WTC11 (cell line): ENCODE measurements around the gene RWDD1.

ENCODE experiments used
- ATF1 ChIP-seq: sonication (generic); formaldehyde crosslinking; IDR thresholded peaks from 2 replicates; pipeline ENCODE4 v1.8.1; 2023; ENCODE audit warnings: mild to moderate bottlenecking, moderate library complexity, missing genetic modification reagents
- ELF4 ChIP-seq: sonication (generic); formaldehyde crosslinking; IDR thresholded peaks from 2 replicates; pipeline ENCODE4 v1.8.1; 2022; ENCODE audit warnings: low read depth, mild to moderate bottlenecking, moderate library complexity, missing genetic modification reagents
- JUN ChIP-seq: sonication (generic); formaldehyde crosslinking; IDR thresholded peaks from 2 replicates; pipeline ENCODE4 v1.8.0; 2023; ENCODE audit warnings: mild to moderate bottlenecking, missing genetic modification reagents
- NFYB ChIP-seq: sonication (generic); formaldehyde crosslinking; conservative IDR thresholded peaks from 2 replicates; pipeline ENCODE4 v1.8.0; 2022; ENCODE audit warnings: low read depth, missing genetic modification reagents
- NR1H2 ChIP-seq: sonication (generic); formaldehyde crosslinking; IDR thresholded peaks from 2 replicates; pipeline ENCODE4 v1.9.0; 2021; ENCODE audit warnings: mild to moderate bottlenecking, moderate library complexity, missing genetic modification reagents
- ZNF671 ChIP-seq: fragments of 250-450 bp; sonication (Bioruptor Pico); IDR thresholded peaks from 2 replicates; pipeline ENCODE4 v1.8.0; 2021; ENCODE audit warnings: mild to moderate bottlenecking
- TF ChIP-seq, protein P1 (sequence below): fragments of 200-600 bp; IDR thresholded peaks from 2 replicates; pipeline ENCODE4 v1.8.0; 2022; ENCODE audit warnings: antibody characterized with exemption
- TF ChIP-seq, protein P2 (sequence below): sonication (generic); formaldehyde crosslinking; IDR thresholded peaks from 2 replicates; pipeline ENCODE4 v1.8.0; 2022; ENCODE audit warnings: mild to moderate bottlenecking, missing genetic modification reagents
- TF ChIP-seq, protein P3 (sequence below): sonication (generic); formaldehyde crosslinking; IDR thresholded peaks from 2 replicates; pipeline ENCODE4 v1.8.1; 2022; ENCODE audit warnings: mild to moderate bottlenecking, missing genetic modification reagents, moderate library complexity, borderline replicate concordance
- TF ChIP-seq, protein P4 (sequence below): sonication (generic); formaldehyde crosslinking; IDR thresholded peaks from 2 replicates; pipeline ENCODE4 v1.8.0; 2022; ENCODE audit warnings: mild to moderate bottlenecking, missing genetic modification reagents

DNA sequence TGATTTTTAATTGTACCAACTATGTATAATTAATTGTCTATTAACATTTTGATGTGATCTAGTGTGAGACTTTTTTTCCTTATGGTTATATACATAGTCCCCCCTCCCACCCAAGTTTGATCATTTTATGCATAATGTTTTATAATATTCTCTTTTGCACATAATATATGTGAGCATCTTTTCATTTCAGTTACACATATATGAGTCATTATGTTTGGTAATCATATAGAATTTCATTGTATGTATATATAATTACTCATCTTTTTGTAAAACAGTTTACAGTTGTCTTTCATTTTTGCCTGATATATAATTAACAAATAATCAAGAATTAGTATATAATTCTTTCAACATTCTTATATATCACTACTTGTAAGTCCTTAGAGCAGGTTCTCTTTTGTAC lies 15.0 kb downstream of the RWDD1 start:
- TF ChIP-seq, protein P1, sequence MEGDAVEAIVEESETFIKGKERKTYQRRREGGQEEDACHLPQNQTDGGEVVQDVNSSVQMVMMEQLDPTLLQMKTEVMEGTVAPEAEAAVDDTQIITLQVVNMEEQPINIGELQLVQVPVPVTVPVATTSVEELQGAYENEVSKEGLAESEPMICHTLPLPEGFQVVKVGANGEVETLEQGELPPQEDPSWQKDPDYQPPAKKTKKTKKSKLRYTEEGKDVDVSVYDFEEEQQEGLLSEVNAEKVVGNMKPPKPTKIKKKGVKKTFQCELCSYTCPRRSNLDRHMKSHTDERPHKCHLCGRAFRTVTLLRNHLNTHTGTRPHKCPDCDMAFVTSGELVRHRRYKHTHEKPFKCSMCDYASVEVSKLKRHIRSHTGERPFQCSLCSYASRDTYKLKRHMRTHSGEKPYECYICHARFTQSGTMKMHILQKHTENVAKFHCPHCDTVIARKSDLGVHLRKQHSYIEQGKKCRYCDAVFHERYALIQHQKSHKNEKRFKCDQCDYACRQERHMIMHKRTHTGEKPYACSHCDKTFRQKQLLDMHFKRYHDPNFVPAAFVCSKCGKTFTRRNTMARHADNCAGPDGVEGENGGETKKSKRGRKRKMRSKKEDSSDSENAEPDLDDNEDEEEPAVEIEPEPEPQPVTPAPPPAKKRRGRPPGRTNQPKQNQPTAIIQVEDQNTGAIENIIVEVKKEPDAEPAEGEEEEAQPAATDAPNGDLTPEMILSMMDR: no peak
- TF ChIP-seq, protein P2, sequence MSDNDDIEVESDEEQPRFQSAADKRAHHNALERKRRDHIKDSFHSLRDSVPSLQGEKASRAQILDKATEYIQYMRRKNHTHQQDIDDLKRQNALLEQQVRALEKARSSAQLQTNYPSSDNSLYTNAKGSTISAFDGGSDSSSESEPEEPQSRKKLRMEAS (CRISPR knock-in tag): no peak
- TF ChIP-seq NR1H2 (CRISPR knock-in tag): no peak
- TF ChIP-seq ELF4 (CRISPR knock-in tag): no peak
- TF ChIP-seq, protein P3, sequence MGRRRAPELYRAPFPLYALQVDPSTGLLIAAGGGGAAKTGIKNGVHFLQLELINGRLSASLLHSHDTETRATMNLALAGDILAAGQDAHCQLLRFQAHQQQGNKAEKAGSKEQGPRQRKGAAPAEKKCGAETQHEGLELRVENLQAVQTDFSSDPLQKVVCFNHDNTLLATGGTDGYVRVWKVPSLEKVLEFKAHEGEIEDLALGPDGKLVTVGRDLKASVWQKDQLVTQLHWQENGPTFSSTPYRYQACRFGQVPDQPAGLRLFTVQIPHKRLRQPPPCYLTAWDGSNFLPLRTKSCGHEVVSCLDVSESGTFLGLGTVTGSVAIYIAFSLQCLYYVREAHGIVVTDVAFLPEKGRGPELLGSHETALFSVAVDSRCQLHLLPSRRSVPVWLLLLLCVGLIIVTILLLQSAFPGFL (CRISPR knock-in tag): no peak
- TF ChIP-seq JUN (CRISPR knock-in tag): no peak
- TF ChIP-seq ATF1 (CRISPR knock-in tag): no peak
- no peak for TF ChIP-seq ZNF671
- TF ChIP-seq NFYB (CRISPR knock-in tag): no peak
- TF ChIP-seq, protein P4, sequence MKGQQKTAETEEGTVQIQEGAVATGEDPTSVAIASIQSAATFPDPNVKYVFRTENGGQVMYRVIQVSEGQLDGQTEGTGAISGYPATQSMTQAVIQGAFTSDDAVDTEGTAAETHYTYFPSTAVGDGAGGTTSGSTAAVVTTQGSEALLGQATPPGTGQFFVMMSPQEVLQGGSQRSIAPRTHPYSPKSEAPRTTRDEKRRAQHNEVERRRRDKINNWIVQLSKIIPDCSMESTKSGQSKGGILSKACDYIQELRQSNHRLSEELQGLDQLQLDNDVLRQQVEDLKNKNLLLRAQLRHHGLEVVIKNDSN (CRISPR knock-in tag): no peak
